ENCODE data around the gene B9D1.
A peak's percentile ranks its signal among the peaks of the same experiment; 100 is the strongest.

B9D1 gene

DNA sequence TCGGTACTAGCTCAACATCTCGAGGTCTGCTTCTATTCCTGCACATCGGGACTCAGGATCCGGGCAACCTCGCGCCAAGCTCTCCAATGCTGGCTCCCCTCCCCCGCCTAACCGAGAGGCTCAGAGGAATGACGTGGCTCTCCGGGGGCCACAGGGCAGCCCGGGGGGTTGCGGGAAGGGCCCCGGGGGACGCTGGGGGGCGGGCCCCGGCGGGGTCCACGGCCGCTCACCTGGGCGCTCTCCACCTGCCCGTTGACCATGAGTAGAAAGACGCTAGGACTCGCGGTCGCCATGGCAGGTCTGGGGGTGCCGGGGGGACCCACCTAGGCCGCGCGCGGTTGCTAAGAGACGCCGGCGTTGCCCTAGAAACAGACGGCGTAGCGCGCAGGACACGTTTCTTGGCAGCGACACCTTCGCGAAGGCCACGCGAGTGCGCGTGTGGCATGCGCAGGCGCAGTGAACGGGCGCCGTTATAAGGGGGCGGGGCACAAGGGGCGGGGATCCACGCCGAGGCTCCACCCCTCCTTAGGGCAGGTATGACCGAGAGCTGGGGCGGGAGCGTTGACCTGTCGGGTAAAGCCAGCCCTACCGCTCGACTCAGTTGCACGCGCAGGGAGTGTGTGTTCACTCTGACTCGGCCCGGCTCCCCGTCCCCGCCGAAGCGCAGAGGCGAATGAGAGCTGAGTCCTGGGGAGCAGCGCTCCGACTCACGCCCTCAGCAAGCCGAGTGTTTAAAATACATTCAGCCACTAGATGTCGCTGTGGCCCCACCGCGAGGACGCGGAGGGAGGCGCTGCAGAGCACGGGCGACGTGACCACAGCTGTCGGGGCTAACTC is at the start of gene B9D1:
Gene B9D1, minus strand, starts transcription at position 447 of the 837 bp plus-strand sequence. Its CDS starts 154 bp downstream, at position 293.
- DNase-seq (ENCODE audit: insufficient read length, low spot score) (peak; percentile 93), FAIRE-seq (no peak)
- peak; percentile 52; the same call in 1 of the 2 replicates for TF ChIP-seq POLR2A (IDR thresholded peaks at IDR 0.05; ENCODE audit: low read depth, low read length)

DNA sequence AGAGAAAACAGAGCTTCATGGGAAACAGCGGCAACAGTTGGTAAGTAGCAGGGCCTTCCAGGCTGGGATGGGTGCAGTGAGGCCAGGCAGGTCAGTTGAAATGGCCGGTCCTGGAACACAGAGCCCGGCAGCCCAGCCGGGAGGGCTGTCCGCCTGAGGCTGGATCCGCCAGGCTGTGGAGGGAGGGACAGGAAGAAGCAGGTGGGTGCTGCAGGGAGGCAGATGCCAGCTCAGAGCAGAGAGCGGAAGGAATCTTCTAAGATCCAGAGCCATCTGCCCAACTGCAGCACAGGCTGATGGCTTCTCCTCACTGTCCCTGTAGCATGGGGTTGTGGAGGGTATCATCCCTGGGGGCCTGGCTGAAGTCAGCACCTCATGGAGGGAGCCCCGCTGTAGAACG is 49.1 kb upstream of the B9D1 start:
- DNase-seq (ENCODE audit: insufficient read length, low spot score) (no peak), FAIRE-seq (no peak)

DNA sequence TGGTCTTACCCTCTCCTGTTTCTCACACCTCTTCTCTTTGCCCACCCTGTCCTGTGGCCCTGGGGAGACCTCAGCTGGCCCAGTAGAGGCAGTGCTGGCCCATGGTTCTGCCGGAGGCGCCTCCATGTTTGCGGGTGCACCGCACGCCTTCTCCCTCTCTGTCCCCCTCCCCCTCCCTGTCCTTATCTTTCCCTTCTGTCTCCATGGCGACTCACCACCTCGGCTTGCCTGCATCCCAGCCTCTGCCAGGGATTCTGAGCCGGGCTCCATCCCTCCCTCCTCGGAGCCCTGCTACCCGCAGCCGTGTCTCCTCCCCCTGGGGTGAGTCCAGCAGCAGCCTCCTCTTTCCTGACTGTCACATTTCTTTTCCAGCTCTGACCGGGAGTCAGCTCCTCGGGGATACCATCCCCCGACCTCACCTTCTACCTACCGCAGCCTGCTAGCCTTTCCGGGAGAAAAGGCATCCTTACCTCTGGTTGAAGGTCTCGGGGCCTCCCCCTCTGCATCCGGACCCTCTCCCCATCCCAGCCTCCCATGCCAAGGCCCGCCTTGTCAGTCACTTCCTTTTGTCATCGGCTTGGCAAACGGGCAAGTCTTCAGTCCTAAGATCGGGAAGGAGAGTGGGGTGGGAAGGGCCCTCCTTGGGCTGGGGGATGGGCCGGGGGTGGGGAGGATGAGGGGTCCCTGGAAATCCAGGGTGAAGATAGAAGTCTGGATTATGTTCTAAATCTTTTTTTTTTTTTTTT is 48.5 kb upstream of the B9D1 start, which contains the start of gene RNF112:
Gene RNF112, plus strand, starts transcription at position 358 of the 746 bp plus-strand sequence. Its CDS starts 177 bp downstream, at position 535.
- no peak for DNase-seq (ENCODE audit: insufficient read length, low spot score)
- no peak for FAIRE-seq
- no peak for TF ChIP-seq POLR2A (IDR thresholded peaks at IDR 0.05; ENCODE audit: low read depth, low read length)

More for the DNA sequence above, 49.1 kb upstream of the B9D1 start:
- no peak for TF ChIP-seq POLR2A (IDR thresholded peaks at IDR 0.05; ENCODE audit: low read depth, low read length)

- DNase-seq (ENCODE audit: insufficient read length, low spot score) (no peak), FAIRE-seq (no peak)
- TF ChIP-seq POLR2A (IDR thresholded peaks at IDR 0.05; ENCODE audit: low read depth, low read length) = no peak
These were observed 47.6 kb upstream of the B9D1 start for GRCh38 chr17:19410091-19410490.

DNA sequence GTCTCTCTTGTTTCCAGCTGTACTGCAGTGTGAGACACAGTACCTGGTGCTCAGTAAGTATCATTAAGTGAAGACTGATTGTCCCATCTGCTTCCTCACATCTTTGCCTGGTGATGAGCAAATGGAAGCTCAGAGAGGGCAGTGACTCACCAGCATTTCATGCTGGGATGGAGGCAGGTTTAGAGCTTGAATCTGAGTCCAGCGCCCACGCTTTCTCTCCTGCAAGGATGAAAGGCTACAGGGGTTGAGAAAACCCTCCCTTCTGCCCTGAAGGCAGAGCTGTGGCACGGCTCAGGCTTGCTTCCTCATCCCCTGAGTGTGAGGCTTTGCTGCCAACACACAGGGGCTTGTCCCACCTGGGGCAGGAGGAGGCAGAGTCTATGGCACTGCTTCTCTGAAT is 47.0 kb upstream of the B9D1 start:
- peak; percentile 75 for FAIRE-seq
- TF ChIP-seq POLR2A (IDR thresholded peaks at IDR 0.05; ENCODE audit: low read depth, low read length) = no peak
- DNase-seq (ENCODE audit: insufficient read length, low spot score) = peak; percentile 73

DNA sequence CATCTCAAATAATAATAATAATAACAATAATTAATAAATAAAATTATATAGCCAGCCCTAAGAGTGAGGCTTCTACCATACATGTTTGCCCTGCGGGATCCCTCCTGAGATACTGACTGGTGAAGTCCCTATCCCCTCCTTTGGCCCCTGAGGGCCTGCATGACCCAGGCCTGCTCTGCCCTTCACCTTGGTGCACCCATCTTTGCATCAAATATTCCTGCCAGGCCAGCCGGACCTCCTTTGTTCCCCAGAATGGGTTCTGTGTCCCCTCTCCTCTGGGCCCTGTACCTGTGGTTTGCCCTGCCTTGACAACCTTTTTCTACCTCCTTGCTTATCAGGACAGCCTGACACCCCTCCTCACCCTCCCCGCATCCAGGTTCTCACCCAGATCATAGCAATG is 46.5 kb upstream of the B9D1 start:
- FAIRE-seq (no peak), DNase-seq (ENCODE audit: insufficient read length, low spot score) (no peak)
- no peak for TF ChIP-seq POLR2A (IDR thresholded peaks at IDR 0.05; ENCODE audit: low read depth, low read length)

GRCh38 chr17:19408346-19408710 is 45.8 kb upstream of the B9D1 start:
- DNase-seq (ENCODE audit: insufficient read length, low spot score) (no peak), FAIRE-seq (no peak)
- TF ChIP-seq POLR2A (IDR thresholded peaks at IDR 0.05; ENCODE audit: low read depth, low read length) = no peak

DNA sequence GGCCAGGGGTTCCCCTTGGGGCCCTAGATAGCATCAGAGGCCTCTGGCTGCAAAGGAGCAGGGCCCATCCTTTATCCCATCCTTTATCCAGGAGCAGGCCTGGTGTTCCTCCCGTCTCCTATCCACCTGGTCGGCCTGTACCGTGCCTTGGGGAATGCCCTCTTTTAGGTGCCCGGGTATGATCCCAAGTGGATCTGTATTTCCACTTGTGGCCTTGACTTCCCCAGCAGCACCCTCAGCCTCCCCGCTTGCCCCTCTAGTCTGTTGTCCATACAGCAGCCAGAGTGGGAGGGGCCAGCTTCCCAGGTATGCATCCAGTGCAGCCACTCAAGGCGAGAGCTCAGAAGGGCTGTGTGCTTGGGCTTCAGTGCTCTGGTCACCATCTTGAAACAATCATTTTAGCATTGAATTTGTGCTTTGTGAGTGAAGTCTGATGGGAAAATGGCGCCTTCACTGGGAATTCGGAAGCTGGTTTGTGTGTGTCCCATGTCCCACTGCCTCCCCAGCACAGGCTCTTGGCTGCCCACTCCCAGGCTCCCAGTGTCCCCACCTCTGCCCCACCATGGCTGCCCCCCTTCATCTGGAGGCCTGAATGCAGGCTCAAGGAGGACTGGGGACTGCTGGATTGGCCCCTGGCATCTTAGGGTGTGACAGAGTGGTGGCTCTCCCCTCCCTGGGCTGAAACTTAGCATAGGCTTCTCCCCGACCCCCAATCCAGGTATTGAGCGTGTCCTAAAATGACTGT is 45.2 kb upstream of the B9D1 start:
- DNase-seq (ENCODE audit: insufficient read length, low spot score) = no peak
- no peak for TF ChIP-seq POLR2A (IDR thresholded peaks at IDR 0.05; ENCODE audit: low read depth, low read length)
- FAIRE-seq = no peak

- DNase-seq (ENCODE audit: insufficient read length, low spot score) = no peak
- FAIRE-seq = no peak
- TF ChIP-seq POLR2A (IDR thresholded peaks at IDR 0.05; ENCODE audit: low read depth, low read length) = no peak
These were observed 42.6 kb upstream of the B9D1 start for GRCh38 chr17:19405114-19405513.

GRCh38 chr17:19404264-19404663 is 41.7 kb upstream of the B9D1 start:
- TF ChIP-seq POLR2A (IDR thresholded peaks at IDR 0.05; ENCODE audit: low read depth, low read length) = no peak
- FAIRE-seq (no peak), DNase-seq (ENCODE audit: insufficient read length, low spot score) (no peak)

GRCh38 chr17:19403021-19403420 is 40.5 kb upstream of the B9D1 start:
- no peak for FAIRE-seq
- no peak for DNase-seq (ENCODE audit: insufficient read length, low spot score)
- TF ChIP-seq POLR2A (IDR thresholded peaks at IDR 0.05; ENCODE audit: low read depth, low read length) = no peak

DNA sequence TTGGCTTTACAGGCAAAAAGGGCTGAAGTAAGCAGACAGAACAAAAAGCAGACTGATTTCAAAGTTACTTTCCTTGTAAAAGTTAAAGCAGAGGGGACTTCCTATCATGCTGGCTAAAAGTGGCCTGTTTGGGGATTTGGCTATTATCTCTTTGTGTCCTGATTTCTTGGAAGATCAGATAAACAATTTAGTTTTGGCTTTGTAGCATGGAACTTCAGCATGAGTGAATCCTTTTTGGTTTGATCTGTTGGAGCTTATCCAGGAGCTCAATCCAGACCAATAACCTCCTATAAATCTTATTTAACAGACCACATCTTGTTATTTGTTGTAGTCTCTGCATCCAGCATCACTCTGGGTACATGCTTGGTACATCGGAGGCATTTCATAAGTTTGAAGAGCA is 39.6 kb upstream of the B9D1 start:
- no peak for FAIRE-seq
- no peak for TF ChIP-seq POLR2A (IDR thresholded peaks at IDR 0.05; ENCODE audit: low read depth, low read length)
- no peak for DNase-seq (ENCODE audit: insufficient read length, low spot score)

DNA sequence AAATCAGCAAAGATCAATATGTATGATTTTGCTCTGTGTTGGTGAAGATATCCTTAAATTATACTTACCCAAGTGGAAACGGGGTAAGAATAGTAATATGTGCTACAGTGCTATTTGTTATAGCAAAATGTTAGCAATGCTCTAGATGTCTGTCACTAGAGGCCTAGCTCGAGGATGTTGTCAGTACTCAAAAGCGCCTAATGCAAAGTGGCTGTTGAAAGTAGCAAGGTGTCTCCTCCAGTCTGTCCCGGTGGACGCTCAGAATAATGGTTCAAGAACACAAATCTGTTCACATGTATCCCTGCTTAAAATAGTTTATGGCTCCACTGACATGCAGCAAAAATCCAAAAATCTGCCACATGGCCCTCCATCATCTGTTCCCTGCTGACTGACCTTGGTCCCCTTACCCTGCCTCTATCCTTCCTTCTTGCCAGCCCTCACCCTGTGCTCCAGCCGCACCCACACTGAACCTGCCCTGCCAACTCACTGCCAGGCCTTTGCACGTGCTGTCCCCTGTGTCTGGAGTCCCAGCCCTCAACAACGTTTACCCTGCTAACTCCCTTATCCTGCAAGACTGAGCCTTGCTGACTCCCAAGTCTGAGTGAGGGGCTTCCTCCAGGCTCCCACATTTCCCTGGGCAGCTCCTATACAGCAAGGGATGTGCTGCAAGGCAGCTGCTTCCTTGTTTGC is 38.9 kb upstream of the B9D1 start:
- DNase-seq (ENCODE audit: insufficient read length, low spot score) (no peak), FAIRE-seq (no peak)
- TF ChIP-seq POLR2A (IDR thresholded peaks at IDR 0.05; ENCODE audit: low read depth, low read length) = no peak
